H9 (cell line): ENCODE data around the gene OR52I2. TPM values are rescaled to one million over a fixed set of nuclear protein-coding genes. Genes with fewer than 3 reads are reported as not detected.

Source experiments
- DNase-seq: peaks from one replicate; pipeline ENCODE4 v3.0.0-alpha.2; 2017
- H2AFZ ChIP-seq: one replicate; pipeline ENCODE4 v1.6.1; 2013; ENCODE audit warnings: mild to moderate bottlenecking, low read length, control low read depth, moderate library complexity
- H2AK5ac ChIP-seq: 2 replicates; pipeline ENCODE4 v1.6.1; 2013; ENCODE audit warnings: low read length, control low read depth, mixed read lengths; ENCODE audit not compliant: insufficient read length
- H2BK120ac ChIP-seq: one replicate; pipeline ENCODE4 v1.6.1; 2013; ENCODE audit warnings: low read depth, mild to moderate bottlenecking, low read length, control low read depth, inconsistent platforms; ENCODE audit not compliant: poor library complexity, severe bottlenecking
- H2BK12ac ChIP-seq: 2 replicates; pipeline ENCODE4 v1.6.1; 2013; ENCODE audit warnings: low read length, control low read depth, mixed read lengths, low read depth; ENCODE audit not compliant: insufficient read length
- H2BK15ac ChIP-seq: 2 replicates; pipeline ENCODE4 v1.6.1; 2013; ENCODE audit warnings: low read depth, low read length, control low read depth
- H2BK20ac ChIP-seq: one replicate; pipeline ENCODE4 v1.6.1; 2013; ENCODE audit warnings: low read depth, mild to moderate bottlenecking, low read length, control low read depth, inconsistent platforms; ENCODE audit not compliant: poor library complexity, severe bottlenecking
- H2BK5ac ChIP-seq: 2 replicates; pipeline ENCODE4 v1.6.1; 2013; ENCODE audit warnings: low read length, control low read depth, mixed read lengths; ENCODE audit not compliant: insufficient read length
- H3K14ac ChIP-seq: 2 replicates; pipeline ENCODE4 v1.6.1; 2013; ENCODE audit warnings: low read length, control low read depth; ENCODE audit not compliant: insufficient read depth
- H3K18ac ChIP-seq: 2 replicates; pipeline ENCODE4 v1.6.1; 2013; ENCODE audit warnings: low read depth, mild to moderate bottlenecking, mixed read lengths, low read length, control low read depth; ENCODE audit not compliant: insufficient read length
- H3K23ac ChIP-seq: 2 replicates; pipeline ENCODE4 v1.6.1; 2013; ENCODE audit warnings: low read length, control low read depth, mixed read lengths, low read depth; ENCODE audit not compliant: insufficient read length
- H3K23me2 ChIP-seq: 2 replicates; pipeline ENCODE4 v1.6.1; 2013; ENCODE audit warnings: low read depth, mild to moderate bottlenecking, mixed read lengths, low read length, control low read depth; ENCODE audit not compliant: insufficient read length, poor library complexity, severe bottlenecking
- H3K27ac ChIP-seq: 2 replicates; pipeline ENCODE4 v1.5.1; 2013; ENCODE audit warnings: low read length, control low read depth, mixed read lengths, low read depth; ENCODE audit not compliant: insufficient read length
- H3K27me3 ChIP-seq: 2 replicates; pipeline ENCODE4 v1.6.1; 2013; ENCODE audit warnings: low read length, control low read depth, inconsistent platforms; ENCODE audit not compliant: insufficient read depth
- H3K4ac ChIP-seq: 2 replicates; pipeline ENCODE4 v1.6.1; 2013; ENCODE audit warnings: low read depth, mild to moderate bottlenecking, control low read depth, inconsistent platforms, low read length, moderate library complexity
- H3K4me1 ChIP-seq: 2 replicates; pipeline ENCODE4 v1.6.1; 2013; ENCODE audit warnings: low read length, control low read depth, inconsistent platforms; ENCODE audit not compliant: insufficient read depth
- H3K4me2 ChIP-seq: 2 replicates; pipeline ENCODE4 v1.6.1; 2013; ENCODE audit warnings: low read length, control low read depth, mixed read lengths; ENCODE audit not compliant: insufficient read length, insufficient read depth
- H3K56ac ChIP-seq: 2 replicates; pipeline ENCODE4 v1.6.1; 2013; ENCODE audit warnings: low read depth, mild to moderate bottlenecking, mixed read lengths, low read length, control low read depth; ENCODE audit not compliant: insufficient read length
- H3K79me1 ChIP-seq: 2 replicates; pipeline ENCODE4 v1.6.1; 2013; ENCODE audit warnings: low read depth, mild to moderate bottlenecking, moderate library complexity, low read length, control low read depth, inconsistent platforms; ENCODE audit not compliant: insufficient read depth, poor library complexity, severe bottlenecking
- H3K79me2 ChIP-seq: 2 replicates; pipeline ENCODE4 v1.6.1; 2013; ENCODE audit warnings: low read length, control low read depth, inconsistent platforms; ENCODE audit not compliant: insufficient read depth
- H3K9ac ChIP-seq: 2 replicates; pipeline ENCODE4 v1.6.1; 2013; ENCODE audit warnings: low read length, control low read depth, mixed read lengths; ENCODE audit not compliant: insufficient read length; ENCODE audit errors: extremely low read depth
- H3K9me3 ChIP-seq: one replicate; pipeline ENCODE4 v1.6.1; 2013; ENCODE audit warnings: low read depth, low read length, inconsistent platforms; ENCODE audit not compliant: control insufficient read depth
- H3T11ph ChIP-seq: one replicate; pipeline ENCODE4 v1.6.1; 2013; ENCODE audit warnings: mild to moderate bottlenecking, low read length, control low read depth, inconsistent platforms
- H4K20me1 ChIP-seq: one replicate; pipeline ENCODE4 v1.6.1; 2013; ENCODE audit not compliant: control insufficient read depth, insufficient read length, insufficient read depth
- H4K5ac ChIP-seq: 2 replicates; pipeline ENCODE4 v1.6.1; 2013; ENCODE audit warnings: low read depth, mild to moderate bottlenecking, mixed read lengths, low read length, control low read depth; ENCODE audit not compliant: insufficient read length
- H4K8ac ChIP-seq: replicated peaks from 2 replicates; pipeline ENCODE4 v1.6.1; 2013; ENCODE audit warnings: low read length, control low read depth, mixed read lengths, low read depth; ENCODE audit not compliant: insufficient read length
- H4K91ac ChIP-seq: 2 replicates; pipeline ENCODE4 v1.6.1; 2013; ENCODE audit warnings: low read depth, mild to moderate bottlenecking, moderate library complexity, mixed read lengths, low read length, control low read depth; ENCODE audit not compliant: insufficient read length
- H3K27ac Mint-ChIP-seq, 3 experiments: 2 replicates in 2 of 3; 3 replicates in 1 of 3; pipeline ENCODE4 v1.8.0; 2020 to 2021; ENCODE audit warnings: mixed read lengths in 3 of 3, mild to moderate bottlenecking in 1 of 3, moderate library complexity in 1 of 3
- H3K27me3 Mint-ChIP-seq: 2 replicates; pipeline ENCODE4 v1.8.0; 2021; ENCODE audit warnings: low read depth, mild to moderate bottlenecking, moderate library complexity, mixed read lengths
- H3K36me3 Mint-ChIP-seq, 3 experiments: 2 replicates in 2 of 3; 3 replicates in 1 of 3; pipeline ENCODE4 v1.8.0; 2020 to 2021; ENCODE audit warnings: low read depth in 3 of 3, mixed read lengths in 3 of 3; ENCODE audit not compliant: insufficient read depth in 1 of 3
- H3K4me1 Mint-ChIP-seq, 2 experiments: 2 replicates each; pipeline ENCODE4 v1.8.0; 2020; ENCODE audit warnings: mixed read lengths in 2 of 2
- H3K4me3 Mint-ChIP-seq, 2 experiments: 2 replicates in 1 of 2; 3 replicates in 1 of 2; pipeline ENCODE4 v1.8.0; 2020 to 2021; ENCODE audit warnings: mild to moderate bottlenecking in 2 of 2, mixed read lengths in 2 of 2, moderate library complexity in 1 of 2
- H3K9me3 Mint-ChIP-seq, 2 experiments: 2 replicates in 1 of 2; 3 replicates in 1 of 2; pipeline ENCODE4 v1.8.0; 2020; ENCODE audit warnings: mild to moderate bottlenecking in 2 of 2, mixed read lengths in 2 of 2, moderate library complexity in 1 of 2
- WGBS: extraction: QIAGEN DNeasy Blood & Tissue Kit; methylation state at CpG from one replicate; pipeline ENCODE4 v1.1.7; 2013; ENCODE audit warnings: missing lambda C conversion rate, low lambda C conversion rate, mixed read lengths; ENCODE audit not compliant: insufficient read length; ENCODE audit errors: extremely low coverage; 5-methylcytosine and 5-hydroxymethylcytosine counted together
- total RNA-seq: library from RNA; stranded (reverse); gene quantifications from 2 replicates; pipeline ENCODE4 v1.2.1, GENCODE V29; 2021
- TF ChIP-seq, protein P1 (sequence below): fragments of 200-600 bp; sonication (generic); conservative IDR thresholded peaks from 3 replicates; pipeline ENCODE4 v1.8.0; 2021; ENCODE audit warnings: antibody characterized with exemption, mild to moderate bottlenecking

OR52I2 gene
- total RNA-seq, 1 experiment from 2014 or later: not detected

DNA sequence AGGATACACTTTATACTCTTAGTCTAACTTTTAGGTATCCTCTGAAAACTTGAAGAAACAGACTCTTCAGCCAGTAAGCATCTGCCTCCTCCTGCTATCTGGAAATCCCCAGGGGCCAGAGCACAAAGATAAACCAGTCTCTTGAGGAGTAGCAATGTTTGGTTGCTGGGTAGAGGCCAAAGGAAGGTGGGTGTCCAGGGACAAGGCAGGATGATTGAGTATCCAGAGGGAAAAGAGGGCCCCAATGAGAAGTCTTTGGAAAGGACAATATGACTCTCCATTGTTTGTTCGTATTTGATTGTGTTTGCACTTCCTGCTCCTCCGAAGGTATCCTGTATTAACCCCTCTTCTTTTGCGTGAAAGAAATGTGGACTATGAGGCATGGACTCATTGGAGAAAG is 7.5 kb downstream of the OR52I2 start:
- no peak overlapping the region for H4K5ac ChIP-seq
- TF ChIP-seq, protein P1, sequence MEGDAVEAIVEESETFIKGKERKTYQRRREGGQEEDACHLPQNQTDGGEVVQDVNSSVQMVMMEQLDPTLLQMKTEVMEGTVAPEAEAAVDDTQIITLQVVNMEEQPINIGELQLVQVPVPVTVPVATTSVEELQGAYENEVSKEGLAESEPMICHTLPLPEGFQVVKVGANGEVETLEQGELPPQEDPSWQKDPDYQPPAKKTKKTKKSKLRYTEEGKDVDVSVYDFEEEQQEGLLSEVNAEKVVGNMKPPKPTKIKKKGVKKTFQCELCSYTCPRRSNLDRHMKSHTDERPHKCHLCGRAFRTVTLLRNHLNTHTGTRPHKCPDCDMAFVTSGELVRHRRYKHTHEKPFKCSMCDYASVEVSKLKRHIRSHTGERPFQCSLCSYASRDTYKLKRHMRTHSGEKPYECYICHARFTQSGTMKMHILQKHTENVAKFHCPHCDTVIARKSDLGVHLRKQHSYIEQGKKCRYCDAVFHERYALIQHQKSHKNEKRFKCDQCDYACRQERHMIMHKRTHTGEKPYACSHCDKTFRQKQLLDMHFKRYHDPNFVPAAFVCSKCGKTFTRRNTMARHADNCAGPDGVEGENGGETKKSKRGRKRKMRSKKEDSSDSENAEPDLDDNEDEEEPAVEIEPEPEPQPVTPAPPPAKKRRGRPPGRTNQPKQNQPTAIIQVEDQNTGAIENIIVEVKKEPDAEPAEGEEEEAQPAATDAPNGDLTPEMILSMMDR: no peak
- no peaks in the 10 kb centered on the region for H4K20me1 ChIP-seq
- no peaks in the 10 kb centered on the region for H3K4me1 Mint-ChIP-seq
- H3K4ac ChIP-seq: no peak overlapping the region
- no peak overlapping the region for H3K27ac Mint-ChIP-seq
- no peak overlapping the region for H2BK12ac ChIP-seq
- no peak overlapping the region for H2AFZ ChIP-seq
- no peak overlapping the region for H3K56ac ChIP-seq
- H4K91ac ChIP-seq: no peak overlapping the region
- no peaks in the 10 kb centered on the region for H3K4me1 ChIP-seq
- H3K9me3 Mint-ChIP-seq: no peaks in the 10 kb centered on the region
- WGBS: no CpG with 5 or more reads among the region's 3 CpGs
- H2BK20ac ChIP-seq: no peak overlapping the region
- H3K9me3 ChIP-seq: no peaks in the 10 kb centered on the region
- no peak overlapping the region for H3K27ac ChIP-seq
- no peak overlapping the region for H3K23ac ChIP-seq
- no peaks in the 10 kb centered on the region for H3K27me3 ChIP-seq
- no peak overlapping the region for H3T11ph ChIP-seq
- H3K79me2 ChIP-seq: no peaks in the 10 kb centered on the region
- no peak overlapping the region for H2BK5ac ChIP-seq
- no peak overlapping the region for H3K9ac ChIP-seq
- no peak overlapping the region for H3K4me2 ChIP-seq
- no peak overlapping the region for H3K18ac ChIP-seq
- DNase-seq: no peak
- H3K23me2 ChIP-seq: no peaks in the 10 kb centered on the region
- no peak overlapping the region for H2BK15ac ChIP-seq
- no peak overlapping the region for H3K4me3 Mint-ChIP-seq
- peaks cover 16% of the 10 kb centered on the region for H3K27me3 Mint-ChIP-seq
- H3K14ac ChIP-seq: no peak overlapping the region
- no peaks in the 10 kb centered on the region for H3K36me3 Mint-ChIP-seq
- no peak overlapping the region for H4K8ac ChIP-seq
- no peaks in the 10 kb centered on the region for H3K79me1 ChIP-seq
- no peak overlapping the region for H2BK120ac ChIP-seq
- no peak overlapping the region for H2AK5ac ChIP-seq
